Measurements from ENCODE around the gene ZMIZ1.
A peak's percentile ranks its signal among the peaks of the same experiment; 100 is the strongest.

The ZMIZ1 gene

DNA sequence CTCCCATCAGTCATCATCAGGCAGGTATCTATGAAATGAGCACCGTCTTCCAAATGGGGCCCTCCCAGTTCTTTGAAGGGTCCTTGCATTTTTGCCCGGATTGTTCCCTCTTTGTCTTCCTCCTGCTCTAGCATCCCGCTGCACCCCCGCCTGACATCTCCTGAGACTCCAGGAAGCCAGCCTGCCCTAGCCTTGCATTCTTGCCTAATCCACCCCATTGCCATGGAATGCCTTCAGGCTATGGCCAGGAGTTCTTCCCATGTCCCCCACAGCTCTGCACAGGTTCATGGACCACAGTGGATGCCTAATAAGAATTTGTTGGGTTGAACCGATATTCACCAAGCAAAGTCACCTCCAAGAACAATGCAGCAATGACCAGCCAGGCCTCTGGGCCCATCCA, 62.1 kb downstream of the ZMIZ1 start:
- Mint-ChIP-seq H3K27ac (no peak overlapping the region), H3K4me3 (no peak overlapping the region), H3K36me3 (no peaks in the 10 kb centered on the region), H3K9me3 (no peaks in the 10 kb centered on the region), H3K4me1 (no peaks in the 10 kb centered on the region), H3K27me3 (peaks cover 24% of the 10 kb centered on the region)
- no peak for ATAC-seq

DNA sequence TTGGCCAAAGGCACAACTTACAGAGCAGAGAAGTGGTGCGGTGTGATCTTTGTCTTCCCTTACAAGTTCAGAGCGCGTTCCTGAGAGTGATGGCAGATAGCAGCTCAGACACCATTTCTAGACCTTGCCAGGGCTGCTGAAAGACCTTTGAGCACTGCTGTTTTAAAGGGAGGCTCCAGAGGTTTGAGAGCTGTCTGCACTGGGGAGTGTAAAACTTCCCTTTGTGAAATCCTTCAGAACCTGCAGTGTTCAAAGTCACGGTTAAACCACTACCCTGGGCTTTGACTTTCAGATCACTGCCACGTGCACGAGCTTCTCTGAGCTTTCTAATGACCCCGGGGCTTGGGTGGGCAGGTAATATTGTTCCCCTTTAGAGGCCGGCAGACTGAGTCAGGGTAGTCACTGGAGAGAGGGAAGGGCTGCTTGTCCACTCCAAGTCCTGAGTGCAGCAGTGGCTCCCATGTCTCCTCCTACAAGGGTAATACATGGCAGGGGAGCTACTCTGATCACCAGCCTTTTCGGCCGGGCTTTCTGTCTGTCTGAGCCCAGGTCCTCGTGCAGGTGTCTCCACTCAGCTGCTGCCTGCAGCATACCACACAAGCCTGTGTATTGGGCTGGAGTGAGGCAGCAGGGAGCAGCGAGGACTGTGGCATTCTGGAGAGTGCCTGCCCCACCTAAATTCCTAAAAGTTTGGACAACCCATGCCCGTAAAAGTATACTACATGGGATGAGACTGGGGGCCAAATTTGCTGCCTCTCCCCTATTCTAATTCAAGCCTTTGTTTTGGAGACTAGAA, 63.3 kb downstream of the ZMIZ1 start:
- Mint-ChIP-seq H3K4me1 (no peaks in the 10 kb centered on the region), H3K4me3 (no peak overlapping the region), H3K9me3 (no peaks in the 10 kb centered on the region), H3K27ac (no peak overlapping the region), H3K27me3 (peaks cover 24% of the 10 kb centered on the region), H3K36me3 (no peaks in the 10 kb centered on the region)
- ATAC-seq = no peak

DNA sequence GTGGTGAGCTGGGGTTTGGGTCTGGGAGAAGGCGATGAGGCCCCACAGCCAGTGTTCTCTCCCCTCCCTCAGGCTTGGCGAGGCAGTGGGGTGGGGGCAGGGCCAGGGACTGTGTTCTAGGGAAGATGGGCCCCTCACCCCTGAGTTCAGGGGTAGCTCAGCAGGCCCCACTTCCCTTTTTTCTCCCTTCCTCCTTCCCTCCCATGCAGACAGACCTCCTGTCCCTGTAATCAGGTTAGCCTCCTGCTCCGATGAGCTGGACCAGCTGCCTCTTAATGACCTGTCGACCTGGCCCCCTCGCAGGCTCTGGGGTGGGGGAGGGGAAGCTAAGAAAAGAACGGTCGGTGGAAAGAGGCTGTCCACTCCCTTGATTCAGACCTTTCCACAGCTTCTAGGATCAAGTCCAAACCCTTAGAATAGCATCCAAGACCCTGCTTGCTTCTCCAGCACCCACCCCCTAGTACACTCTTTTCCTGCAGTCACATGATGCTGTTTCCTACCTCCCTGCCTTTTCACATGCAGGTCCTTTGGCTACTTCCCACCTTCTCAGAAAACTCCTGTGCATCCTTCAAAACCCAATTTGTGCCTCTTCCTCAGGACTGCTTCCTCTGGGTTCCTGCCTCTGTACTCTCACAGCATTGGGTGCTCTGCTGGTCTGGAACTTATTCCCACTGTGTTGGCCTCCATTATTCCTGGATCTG, 64.1 kb downstream of the ZMIZ1 start:
- Mint-ChIP-seq H3K27ac (no peak overlapping the region), H3K36me3 (no peaks in the 10 kb centered on the region), H3K27me3 (peaks cover 24% of the 10 kb centered on the region), H3K4me3 (no peak overlapping the region), H3K4me1 (peaks cover 5% of the 10 kb centered on the region), H3K9me3 (no peaks in the 10 kb centered on the region)
- ATAC-seq = no peak

DNA sequence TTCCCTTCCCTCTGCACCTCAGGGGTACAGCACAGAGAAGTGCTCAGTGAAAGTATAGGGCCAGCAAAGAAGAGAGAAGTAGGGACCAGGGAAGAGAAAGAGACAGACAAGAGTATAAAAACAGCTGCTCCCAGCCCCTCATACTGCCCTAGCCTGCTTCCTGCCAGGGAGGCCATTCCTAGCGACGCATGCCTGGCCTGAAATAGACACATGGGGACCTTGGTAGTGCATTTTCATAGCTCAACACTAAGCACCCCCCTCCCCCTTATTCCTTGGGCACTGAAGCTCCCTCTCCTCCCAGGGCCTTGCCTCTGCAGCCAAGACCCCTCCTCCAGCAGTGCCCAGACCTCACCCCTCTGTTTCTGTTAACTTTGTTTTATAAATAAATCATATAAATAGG, 64.7 kb downstream of the ZMIZ1 start:
- H3K9me3 Mint-ChIP-seq = no peaks in the 10 kb centered on the region
- H3K27ac Mint-ChIP-seq = no peak overlapping the region
- ATAC-seq = no peak
- H3K27me3 Mint-ChIP-seq = peaks cover 24% of the 10 kb centered on the region
- H3K4me3 Mint-ChIP-seq = no peak overlapping the region
- no peaks in the 10 kb centered on the region for H3K36me3 Mint-ChIP-seq
- H3K4me1 Mint-ChIP-seq = peaks cover 10% of the 10 kb centered on the region

DNA sequence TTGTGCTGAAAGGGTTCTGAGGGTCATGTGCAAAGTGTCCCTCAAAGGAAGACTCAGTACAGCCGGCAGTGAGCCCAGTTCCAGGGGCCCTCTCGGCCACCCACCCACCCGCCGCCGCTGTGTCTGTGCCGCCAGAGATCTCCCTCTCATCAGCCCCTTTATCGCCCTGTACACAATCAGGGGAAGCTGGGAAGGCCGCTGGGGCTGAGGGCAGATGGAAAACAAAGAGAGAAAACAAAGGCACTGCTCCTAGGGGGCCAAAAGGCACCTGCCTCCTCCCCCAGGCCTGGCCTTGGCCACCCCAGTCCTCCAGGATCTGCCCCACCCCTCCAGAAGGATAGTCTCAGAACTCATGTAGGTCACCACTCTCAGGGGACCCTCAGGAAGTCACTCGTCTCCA, 67.0 kb downstream of the ZMIZ1 start:
- Mint-ChIP-seq H3K4me3 (no peak overlapping the region), H3K27me3 (peaks cover 25% of the 10 kb centered on the region), H3K36me3 (peaks cover 6% of the 10 kb centered on the region), H3K4me1 (peaks cover 10% of the 10 kb centered on the region), H3K27ac (no peak overlapping the region), H3K9me3 (no peaks in the 10 kb centered on the region)
- no peak for ATAC-seq

DNA sequence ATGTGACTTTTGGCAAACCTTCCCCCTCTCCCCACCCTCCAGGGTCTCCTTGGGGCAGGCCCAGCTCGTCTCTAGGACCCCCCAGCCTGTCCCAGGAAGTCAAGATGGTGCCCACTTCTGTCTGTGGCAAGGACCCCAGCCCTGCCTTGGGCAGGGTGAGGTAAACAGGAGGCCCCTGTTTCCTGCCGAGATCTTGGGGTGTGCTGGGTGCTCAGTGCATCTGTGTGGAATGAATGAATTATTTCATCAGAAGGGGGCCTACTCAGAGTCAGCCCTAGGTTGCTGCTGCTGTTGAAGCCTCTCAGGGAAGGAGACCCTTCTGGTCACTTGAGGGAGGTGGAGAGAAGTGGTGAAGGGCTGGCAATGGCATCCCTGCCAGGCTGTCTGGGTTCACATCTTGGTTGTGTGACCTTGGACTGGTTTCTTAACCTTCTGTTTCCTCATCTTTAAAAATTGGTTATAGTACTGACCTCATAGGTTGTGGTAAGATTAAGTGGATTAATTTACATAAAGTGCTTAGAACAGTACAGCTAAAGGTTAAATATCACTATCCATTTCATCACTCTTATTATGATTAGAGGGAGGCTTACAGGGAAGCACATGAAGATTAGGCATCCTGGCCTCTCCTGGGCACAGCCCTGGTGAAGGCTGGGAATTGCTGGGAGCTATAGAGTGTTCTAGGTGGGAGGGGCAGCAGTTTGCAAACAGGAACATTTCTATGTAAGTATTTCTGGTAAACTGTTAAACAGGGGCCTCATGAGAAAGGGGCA, 67.7 kb downstream of the ZMIZ1 start:
- H3K27ac Mint-ChIP-seq = no peak overlapping the region
- H3K9me3 Mint-ChIP-seq = no peaks in the 10 kb centered on the region
- peaks cover 31% of the 10 kb centered on the region for H3K27me3 Mint-ChIP-seq
- ATAC-seq = no peak
- H3K4me3 Mint-ChIP-seq = no peak overlapping the region
- peaks cover 6% of the 10 kb centered on the region for H3K36me3 Mint-ChIP-seq
- peaks cover 10% of the 10 kb centered on the region for H3K4me1 Mint-ChIP-seq

DNA sequence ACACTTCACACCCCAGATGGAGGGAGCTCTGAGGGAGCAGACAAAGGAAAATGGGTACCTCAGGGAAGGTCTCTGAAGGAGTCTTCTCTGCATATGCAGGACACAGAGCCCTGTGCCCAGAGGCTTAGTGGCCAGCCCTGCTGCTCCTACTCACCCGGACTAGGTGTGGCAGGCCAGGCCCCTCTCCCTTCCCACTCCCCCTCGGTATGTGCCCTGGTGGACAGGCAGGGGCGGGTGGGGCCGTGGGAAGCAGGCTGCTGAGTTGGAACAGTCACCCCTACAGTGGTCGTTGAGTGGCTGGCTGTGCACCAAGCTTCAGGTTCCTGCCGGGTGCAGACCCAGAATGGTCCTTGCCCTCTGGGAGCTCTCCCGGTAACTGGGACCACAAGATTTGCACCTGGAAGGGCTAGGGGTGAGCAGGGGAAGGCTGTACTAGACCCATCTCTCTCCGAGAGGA, 68.6 kb downstream of the ZMIZ1 start:
- Mint-ChIP-seq H3K36me3 (peaks cover 6% of the 10 kb centered on the region), H3K27ac (no peak overlapping the region), H3K9me3 (no peaks in the 10 kb centered on the region), H3K27me3 (peaks cover 40% of the 10 kb centered on the region), H3K4me1 (peaks cover 10% of the 10 kb centered on the region), H3K4me3 (no peak overlapping the region)
- ATAC-seq = peak; percentile 3

DNA sequence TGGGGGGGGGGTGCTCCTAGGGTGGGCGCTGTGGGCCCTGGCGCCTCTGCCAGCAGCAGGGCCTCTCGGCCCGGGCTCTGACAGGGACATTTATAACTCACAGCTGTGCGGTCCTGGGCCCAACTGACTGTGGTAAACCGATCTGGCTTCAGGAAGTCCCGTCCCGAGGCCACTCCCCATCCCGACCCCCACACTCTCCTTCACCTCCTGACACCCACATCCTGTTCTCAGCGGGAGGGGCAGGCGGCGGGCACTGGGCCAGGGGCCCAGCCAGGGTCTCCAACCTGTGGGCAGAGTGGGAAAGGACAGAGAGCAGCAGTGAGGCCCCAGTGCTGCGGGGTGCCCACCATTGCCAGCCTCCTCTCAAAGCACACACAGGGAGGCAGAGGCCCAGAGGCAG, 69.1 kb downstream of the ZMIZ1 start:
- H3K4me3 Mint-ChIP-seq = no peak overlapping the region
- H3K9me3 Mint-ChIP-seq = no peaks in the 10 kb centered on the region
- peaks cover 6% of the 10 kb centered on the region for H3K36me3 Mint-ChIP-seq
- peak; percentile 60 for ATAC-seq
- H3K27me3 Mint-ChIP-seq = peaks cover 38% of the 10 kb centered on the region
- H3K27ac Mint-ChIP-seq = no peak overlapping the region
- peaks cover 10% of the 10 kb centered on the region for H3K4me1 Mint-ChIP-seq

DNA sequence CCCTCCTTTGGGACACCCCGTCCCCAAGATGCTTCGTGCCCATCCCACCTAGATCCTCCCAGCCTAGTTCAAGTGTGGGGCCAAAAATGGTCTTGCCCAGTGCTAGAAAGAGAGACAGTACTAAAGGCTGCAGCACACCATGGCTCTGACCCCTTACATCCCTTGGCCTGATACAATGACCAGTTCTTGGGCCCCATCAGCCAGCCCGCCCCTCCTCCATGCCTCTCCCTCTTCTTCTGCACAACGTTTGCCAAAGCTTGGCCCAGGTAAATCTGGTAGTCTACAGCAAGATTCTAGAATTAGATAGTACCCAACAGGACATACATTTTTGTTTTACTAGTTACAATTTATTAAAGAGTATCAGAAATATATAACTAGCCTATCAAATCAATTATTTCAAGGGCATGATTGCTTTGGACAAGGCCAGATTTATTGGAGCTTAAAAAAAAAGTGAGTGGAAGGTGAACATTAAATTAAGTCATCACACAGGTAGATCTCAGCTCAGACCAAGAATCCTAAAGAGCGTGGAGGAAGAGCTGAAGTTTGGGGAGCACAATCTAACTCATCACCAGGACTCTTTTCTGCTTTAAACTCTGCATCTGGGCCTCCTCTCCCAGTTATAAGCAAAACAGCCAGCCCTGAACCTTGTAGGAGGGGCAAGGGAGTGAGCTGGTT, 69.8 kb downstream of the ZMIZ1 start:
- no peaks in the 10 kb centered on the region for H3K9me3 Mint-ChIP-seq
- H3K27me3 Mint-ChIP-seq = peaks cover 38% of the 10 kb centered on the region
- peaks cover 10% of the 10 kb centered on the region for H3K4me1 Mint-ChIP-seq
- ATAC-seq = no peak
- H3K27ac Mint-ChIP-seq = no peak overlapping the region
- peaks cover 6% of the 10 kb centered on the region for H3K36me3 Mint-ChIP-seq
- no peak overlapping the region for H3K4me3 Mint-ChIP-seq

DNA sequence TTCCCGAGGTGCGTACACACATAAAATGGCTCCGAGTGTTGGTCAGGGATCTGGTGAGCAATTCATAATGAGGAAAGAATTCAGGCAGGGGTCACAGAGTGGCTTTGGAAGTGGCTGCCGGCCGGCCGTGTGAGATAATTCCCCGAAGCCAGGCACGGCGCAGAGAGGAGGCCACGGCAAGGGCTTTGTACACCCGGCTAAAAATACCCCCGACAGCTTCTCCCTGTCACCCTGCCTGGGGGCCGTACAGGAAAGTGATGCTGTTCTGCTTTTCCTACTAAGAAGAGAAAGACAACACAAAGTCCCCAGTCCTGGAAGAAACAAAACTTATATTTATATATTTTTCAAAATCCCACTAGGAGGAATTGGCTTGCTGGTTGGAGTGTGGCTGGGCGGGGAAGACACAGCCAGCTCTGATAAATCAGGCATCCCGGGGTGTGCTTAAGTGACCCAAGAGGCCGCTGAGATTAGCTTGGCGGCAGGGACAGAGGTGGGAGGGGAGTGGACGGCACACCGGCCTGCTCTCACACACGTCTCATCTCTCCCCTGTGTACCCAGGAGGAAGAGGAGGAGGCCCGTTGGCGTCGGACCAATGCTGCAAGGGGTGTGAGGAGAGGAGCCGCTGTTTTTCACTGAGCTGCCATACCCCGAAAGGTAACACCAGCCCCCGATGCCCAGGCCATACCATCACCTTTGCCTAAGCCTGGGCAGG, 70.5 kb downstream of the ZMIZ1 start:
- peaks cover 10% of the 10 kb centered on the region for H3K4me1 Mint-ChIP-seq
- H3K4me3 Mint-ChIP-seq = no peak overlapping the region
- peaks cover 6% of the 10 kb centered on the region for H3K36me3 Mint-ChIP-seq
- H3K27ac Mint-ChIP-seq = no peak overlapping the region
- peaks cover 33% of the 10 kb centered on the region for H3K27me3 Mint-ChIP-seq
- no peak for ATAC-seq
- H3K9me3 Mint-ChIP-seq = no peaks in the 10 kb centered on the region

DNA sequence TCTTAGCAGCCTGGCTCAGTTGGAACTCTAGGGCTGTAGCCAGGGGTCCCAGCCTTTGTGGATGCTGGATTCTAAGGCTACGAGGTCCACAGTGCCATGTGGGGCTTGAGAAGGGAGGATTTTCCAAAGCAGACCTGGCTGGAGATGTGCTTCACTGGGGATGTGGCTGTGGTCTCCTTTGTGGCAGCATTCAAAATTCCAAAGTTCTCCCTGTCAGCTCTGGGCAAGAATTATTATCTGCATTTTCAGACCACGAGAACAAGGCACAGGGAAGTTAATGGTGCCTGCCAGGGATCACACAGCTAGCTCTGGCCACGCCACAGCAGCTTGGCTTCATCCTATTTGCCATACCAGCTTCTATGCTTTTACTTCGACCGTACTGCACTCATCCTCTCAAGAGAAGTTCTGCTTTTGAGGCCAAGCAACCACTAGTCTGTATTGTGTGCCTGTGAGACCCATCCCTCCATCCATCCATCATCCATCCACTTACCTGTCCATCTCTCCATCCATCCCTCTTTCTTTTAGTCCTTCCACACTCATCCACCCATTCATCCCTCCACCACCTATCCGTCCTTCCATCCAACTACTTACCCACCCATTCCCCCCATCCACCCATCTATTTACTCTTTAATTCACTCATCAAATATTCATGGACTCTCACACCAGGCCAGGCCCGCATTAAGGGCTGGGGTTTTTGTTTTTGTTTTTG, 71.5 kb downstream of the ZMIZ1 start:
- ATAC-seq = no peak
- Mint-ChIP-seq H3K36me3 (peaks cover 6% of the 10 kb centered on the region), H3K27me3 (peaks cover 42% of the 10 kb centered on the region), H3K4me1 (peaks cover 17% of the 10 kb centered on the region), H3K4me3 (no peak overlapping the region), H3K27ac (no peak overlapping the region), H3K9me3 (no peaks in the 10 kb centered on the region)

DNA sequence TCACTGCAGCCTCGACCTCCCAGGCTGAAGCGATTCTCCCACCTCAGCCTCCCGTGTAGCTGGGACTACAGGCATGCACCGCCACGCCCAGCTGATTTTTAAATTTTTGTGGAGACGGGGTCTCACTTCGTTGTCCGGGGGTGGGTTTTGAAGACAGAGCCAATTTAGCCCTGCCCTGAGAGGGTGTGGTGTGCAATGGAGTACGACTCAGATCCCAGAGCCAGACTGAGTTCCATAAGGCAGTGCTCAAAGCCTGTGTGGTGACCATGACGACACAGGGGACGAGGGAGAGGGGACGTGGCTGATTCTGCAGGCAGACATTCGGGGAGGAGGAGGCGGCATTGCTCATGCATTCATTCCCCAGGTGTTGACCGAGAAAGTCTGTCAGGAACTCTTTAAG, 72.1 kb downstream of the ZMIZ1 start:
- peaks cover 45% of the 10 kb centered on the region for H3K27me3 Mint-ChIP-seq
- no peak overlapping the region for H3K27ac Mint-ChIP-seq
- H3K4me3 Mint-ChIP-seq = no peak overlapping the region
- no peak for ATAC-seq
- peaks cover 6% of the 10 kb centered on the region for H3K36me3 Mint-ChIP-seq
- H3K9me3 Mint-ChIP-seq = no peaks in the 10 kb centered on the region
- H3K4me1 Mint-ChIP-seq = peaks cover 19% of the 10 kb centered on the region

DNA sequence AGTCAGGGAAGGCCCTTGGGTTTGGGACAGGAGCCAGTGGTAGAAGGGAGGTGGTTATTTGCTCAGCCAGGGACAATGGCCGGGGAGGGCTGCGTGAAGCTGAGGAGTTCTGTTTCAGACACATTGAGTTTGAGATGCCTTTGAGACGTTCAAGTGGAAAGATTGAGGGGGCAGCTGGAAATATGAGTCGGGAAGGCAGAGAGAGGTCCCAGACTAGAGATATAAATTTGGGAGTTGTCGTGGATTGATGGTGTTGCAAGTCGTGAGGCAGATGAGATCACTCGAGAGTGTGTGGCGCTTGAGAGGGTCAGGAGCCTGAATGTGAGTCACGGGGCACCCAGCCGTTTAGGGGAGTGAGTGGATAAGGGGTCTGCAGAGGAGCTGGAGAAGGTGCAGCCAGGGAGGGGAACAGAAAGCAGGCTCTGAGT, 73.3 kb downstream of the ZMIZ1 start:
- Mint-ChIP-seq H3K4me3 (no peak overlapping the region), H3K36me3 (peaks cover 6% of the 10 kb centered on the region), H3K4me1 (peaks cover 19% of the 10 kb centered on the region), H3K9me3 (no peaks in the 10 kb centered on the region), H3K27ac (no peak overlapping the region), H3K27me3 (peaks cover 45% of the 10 kb centered on the region)
- ATAC-seq = no peak

Data from stimulated activated memory B cell treated with anti-CD40 and anti-IgM and Interleukin-4, amounts not matched to agents 10 μg/mL and 1 μg/mL and 100 μg/mL, for 72 hours (primary cell).